NCI-H2196 (cell line): ENCODE measurements around the gene PKP3.
A peak's percentile ranks its signal among the peaks of the same experiment; 100 is the strongest.
"Not testable (repeated sequence)": the region's sequence is repeated elsewhere in the genome, so short reads cannot be mapped to it uniquely, and the experiment has no call there.

Experiments
- DNase-seq: peaks from one replicate; lab custom pipeline; 2025; ENCODE audit not compliant: unreplicated experiment; lab: John Stamatoyannopoulos, UW

PKP3 gene

GRCh38 chr11:394034-394857 lies at the start of gene PKP3:
TSS of gene PKP3 (plus strand) at chr11:394209. CDS start at chr11:394293, 84 bp downstream.
- no peak for DNase-seq

- DNase-seq: no peak
Observed at GRCh38 chr11:344836-345578, 49.0 kb upstream of the PKP3 start.

- no peak for DNase-seq
Observed at GRCh38 chr11:346529-346928, 47.5 kb upstream of the PKP3 start.

- not testable (repeated sequence) for DNase-seq
Observed at GRCh38 chr11:349270-349954, 44.6 kb upstream of the PKP3 start.

- not testable (repeated sequence) for DNase-seq
Observed at GRCh38 chr11:350033-350722, 43.8 kb upstream of the PKP3 start.

GRCh38 chr11:350723-351255 lies 43.2 kb upstream of the PKP3 start:
- no peak for DNase-seq

- no peak for DNase-seq
Observed at GRCh38 chr11:351411-351810, 42.6 kb upstream of the PKP3 start.

GRCh38 chr11:352456-353031 lies 41.5 kb upstream of the PKP3 start:
- no peak for DNase-seq

- peak; percentile 54 for DNase-seq
Observed at GRCh38 chr11:353179-353873, 40.7 kb upstream of the PKP3 start.

- DNase-seq: peak; percentile 83
Observed at GRCh38 chr11:355581-356458, 38.2 kb upstream of the PKP3 start.

- no peak for DNase-seq
Observed at GRCh38 chr11:356610-357009, 37.4 kb upstream of the PKP3 start.

- no peak for DNase-seq
Observed at GRCh38 chr11:357582-357981, 36.4 kb upstream of the PKP3 start.

GRCh38 chr11:358129-358800 lies 35.7 kb upstream of the PKP3 start:
- no peak for DNase-seq

- no peak for DNase-seq
Observed at GRCh38 chr11:359181-359714, 34.8 kb upstream of the PKP3 start.

GRCh38 chr11:360326-361280 lies 33.4 kb upstream of the PKP3 start:
- no peak for DNase-seq

- no peak for DNase-seq
Observed at GRCh38 chr11:362642-363442, 31.2 kb upstream of the PKP3 start.
